GM12875 (cell line): ENCODE data around the gene TAF3.

Experiments
- H3K4me3 ChIP-seq: one replicate; pipeline ENCODE4 v1.5.1; 2011; ENCODE audit warnings: low read depth, low read length, control low read depth
- CTCF ChIP-seq: IDR thresholded peaks from 2 replicates; pipeline ENCODE4 v1.5.1; 2011; ENCODE audit warnings: low read depth, mild to moderate bottlenecking, control low read depth, inconsistent platforms, low read length, moderate library complexity, borderline replicate concordance; ENCODE audit not compliant: insufficient read depth

The TAF3 gene

GRCh38 chr10:7932301-7933036, 114.2 kb downstream of the TAF3 start:
- no peak for TF ChIP-seq CTCF
- H3K4me3 ChIP-seq = no peak overlapping the region

- no peak overlapping the region for H3K4me3 ChIP-seq
- TF ChIP-seq CTCF = no peak
Measured at GRCh38 chr10:7933262-7933661, 115.0 kb downstream of the TAF3 start.

GRCh38 chr10:7933757-7934156, 115.5 kb downstream of the TAF3 start:
- H3K4me3 ChIP-seq = no peak overlapping the region
- TF ChIP-seq CTCF = no peak

- no peak for TF ChIP-seq CTCF
- no peak overlapping the region for H3K4me3 ChIP-seq
Measured at GRCh38 chr10:7937315-7937945, 119.1 kb downstream of the TAF3 start.

GRCh38 chr10:7941576-7941975, 123.3 kb downstream of the TAF3 start:
- TF ChIP-seq CTCF = no peak

GRCh38 chr10:7942316-7942715, 124.0 kb downstream of the TAF3 start:
- H3K4me3 ChIP-seq = no peak overlapping the region
- TF ChIP-seq CTCF = no peak

More at GRCh38 chr10:7941576-7941975, 123.3 kb downstream of the TAF3 start:
- no peak overlapping the region for H3K4me3 ChIP-seq

- H3K4me3 ChIP-seq = no peak overlapping the region
- TF ChIP-seq CTCF = no peak
Measured at GRCh38 chr10:7942859-7943258, 124.6 kb downstream of the TAF3 start.
